NOMO-1 treated with dmso at 0.1 percent for 144 hours (cell line): ENCODE results near the gene ANK3.

Experiments
- DNase-seq: peaks from one replicate; lab custom pipeline; 2025; ENCODE audit not compliant: unreplicated experiment; lab: John Stamatoyannopoulos, UW

ANK3 gene

GRCh38 chr10:60414111-60414510, 24.4 kb upstream of the ANK3 start:
- DNase-seq = no peak

DNA sequence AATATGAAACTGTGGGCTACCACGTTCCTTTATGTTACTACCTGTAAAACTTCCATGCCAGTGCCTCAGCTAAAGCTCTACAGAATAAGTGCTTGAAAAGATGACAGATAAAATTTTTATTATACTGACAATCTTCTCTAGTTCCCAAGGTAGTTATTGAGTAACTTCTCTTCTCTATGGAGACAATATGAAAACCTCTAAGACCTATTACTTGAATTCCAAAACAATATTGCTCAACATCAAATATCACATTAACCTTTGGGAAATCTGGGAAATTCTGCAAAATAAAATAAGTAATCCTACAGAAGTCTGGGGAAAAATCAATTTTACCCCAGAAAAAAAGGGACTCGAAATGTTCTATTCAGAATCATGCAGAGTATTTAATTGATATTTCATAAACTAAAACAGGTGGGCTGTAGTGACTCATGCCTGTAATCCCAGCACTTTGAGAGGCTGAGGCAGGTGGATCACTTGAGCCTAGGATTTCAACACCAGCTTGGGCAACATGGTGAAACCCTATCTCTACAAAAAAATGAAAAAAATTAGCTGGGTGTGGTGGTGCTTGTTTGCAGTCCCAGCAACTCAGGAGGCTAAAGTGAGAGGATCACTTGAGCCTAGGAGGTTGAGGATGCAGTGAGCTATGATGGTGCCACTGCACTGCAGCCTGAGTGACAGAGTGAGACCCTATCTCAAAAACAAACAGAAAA, 23.8 kb upstream of the ANK3 start:
- no peak for DNase-seq

DNA sequence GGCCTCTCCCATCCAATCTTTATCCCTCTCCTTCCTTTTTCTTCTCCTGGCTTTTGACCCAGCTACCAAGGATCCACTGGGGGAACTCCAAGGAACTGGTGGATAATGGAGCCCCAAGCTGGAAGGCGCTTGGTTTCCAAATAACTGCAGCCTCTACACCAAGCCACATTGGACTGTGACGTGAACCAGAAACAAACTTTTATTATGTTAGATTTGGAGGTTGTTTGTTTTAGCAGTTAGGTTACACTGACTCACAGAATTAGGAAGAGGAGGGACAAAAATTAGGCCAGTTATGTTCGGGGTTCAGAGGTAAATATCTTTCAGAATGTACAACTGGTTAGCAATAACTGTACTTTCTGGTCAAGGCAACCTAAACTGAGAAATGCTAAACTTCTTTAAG, 21.3 kb upstream of the ANK3 start:
- no peak for DNase-seq

DNA sequence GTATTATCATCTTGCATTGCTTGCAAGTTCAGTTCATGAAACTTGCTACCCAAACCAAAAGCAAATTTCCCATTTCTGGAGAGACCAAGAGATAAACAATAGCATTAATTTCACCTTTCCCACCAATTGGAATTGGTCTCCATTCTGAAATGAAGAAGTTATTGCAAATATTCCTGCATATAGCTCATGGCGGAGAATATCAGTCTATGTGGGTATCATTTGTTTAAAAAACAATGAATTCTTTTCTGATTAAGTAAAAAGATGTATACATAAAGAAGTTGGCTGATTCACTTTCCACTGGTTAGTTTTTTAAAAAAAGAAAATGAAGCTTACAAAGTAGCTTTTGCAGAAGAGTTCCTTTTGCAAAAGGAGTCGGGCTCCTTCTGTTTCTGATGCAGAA, 19.5 kb upstream of the ANK3 start:
- DNase-seq = no peak

GRCh38 chr10:60406182-60406581, 16.5 kb upstream of the ANK3 start:
- DNase-seq = no peak

GRCh38 chr10:60405172-60405571, 15.5 kb upstream of the ANK3 start:
- DNase-seq = no peak

- DNase-seq = no peak
Observed at GRCh38 chr10:60403168-60403873, 13.6 kb upstream of the ANK3 start.

DNA sequence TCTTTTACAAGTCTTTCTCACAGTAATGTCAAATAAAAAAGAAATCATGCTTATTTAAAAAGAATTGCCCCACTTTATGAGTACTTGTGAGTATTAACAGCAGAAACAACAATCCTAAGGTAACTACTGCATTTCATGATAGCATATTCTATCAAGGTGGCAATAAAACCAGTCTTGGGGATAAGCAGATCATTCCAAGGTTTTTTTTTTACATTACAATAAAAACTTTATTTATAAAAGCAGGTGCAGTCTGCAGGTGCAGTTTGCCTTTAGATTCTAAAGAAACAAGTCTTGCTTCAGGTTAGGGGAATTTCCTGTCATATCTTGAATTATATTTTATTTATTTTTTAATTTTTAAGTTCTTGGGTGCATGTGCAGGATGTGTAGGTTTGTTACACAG, 10.7 kb upstream of the ANK3 start:
- DNase-seq = no peak

- no peak for DNase-seq
Observed at GRCh38 chr10:60399328-60399727, 9.7 kb upstream of the ANK3 start.

DNA sequence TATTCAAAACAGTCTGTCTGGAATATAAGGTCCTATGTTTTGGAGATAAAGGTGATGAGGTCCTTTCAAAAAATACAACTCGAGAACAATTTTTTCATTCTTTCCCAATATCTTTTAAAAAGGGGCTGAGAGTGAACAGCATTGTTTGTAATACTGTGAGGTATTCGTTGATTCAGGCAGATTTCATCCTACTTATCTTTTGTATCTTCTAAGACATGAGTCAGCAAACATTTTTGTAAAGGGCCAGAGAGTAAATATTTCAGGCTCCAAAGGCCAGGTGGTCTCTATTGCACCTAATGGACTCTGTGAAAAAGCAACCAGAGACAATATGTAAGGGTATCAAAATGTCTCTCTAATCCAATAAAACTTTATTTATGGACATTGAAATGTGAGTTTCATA, 8.1 kb upstream of the ANK3 start:
- DNase-seq = no peak

DNA sequence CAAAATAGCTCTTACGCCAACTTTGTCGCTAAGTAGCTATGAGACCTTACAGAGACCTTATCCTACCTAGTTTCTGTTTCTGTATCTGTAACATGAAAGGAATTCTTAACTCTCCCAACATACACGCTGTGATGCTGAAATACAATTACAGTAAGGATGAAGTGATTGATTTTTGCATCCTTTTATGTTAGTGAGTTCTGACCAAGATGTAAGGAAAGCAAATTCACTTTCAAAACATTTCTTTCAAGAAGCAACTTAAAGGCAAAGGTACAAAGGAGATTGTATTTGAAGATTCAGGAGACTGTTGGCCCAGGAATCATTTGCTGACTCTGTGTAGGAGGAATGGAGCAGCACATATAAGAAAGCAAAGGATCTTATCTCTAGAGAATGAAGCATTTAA, 7.1 kb upstream of the ANK3 start:
- DNase-seq = no peak

DNA sequence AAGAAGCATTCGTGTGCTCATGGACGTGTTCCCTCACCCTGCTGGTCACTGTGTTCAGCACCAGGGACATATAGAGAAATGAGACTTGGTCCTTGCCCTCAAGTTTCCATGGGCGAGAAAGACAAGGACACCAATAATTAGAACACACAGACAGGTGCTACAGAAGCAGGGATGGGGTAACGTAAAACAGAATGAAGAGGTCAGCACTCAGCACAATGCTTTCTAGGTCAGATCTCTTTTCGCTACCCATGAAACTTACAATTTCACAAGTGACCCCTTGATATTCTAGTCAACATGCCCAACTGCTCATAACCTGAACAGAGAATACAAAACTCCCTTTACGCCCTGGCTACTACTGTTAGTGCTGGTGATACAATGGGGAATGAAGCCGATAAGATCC, 6.0 kb upstream of the ANK3 start:
- DNase-seq = no peak

DNA sequence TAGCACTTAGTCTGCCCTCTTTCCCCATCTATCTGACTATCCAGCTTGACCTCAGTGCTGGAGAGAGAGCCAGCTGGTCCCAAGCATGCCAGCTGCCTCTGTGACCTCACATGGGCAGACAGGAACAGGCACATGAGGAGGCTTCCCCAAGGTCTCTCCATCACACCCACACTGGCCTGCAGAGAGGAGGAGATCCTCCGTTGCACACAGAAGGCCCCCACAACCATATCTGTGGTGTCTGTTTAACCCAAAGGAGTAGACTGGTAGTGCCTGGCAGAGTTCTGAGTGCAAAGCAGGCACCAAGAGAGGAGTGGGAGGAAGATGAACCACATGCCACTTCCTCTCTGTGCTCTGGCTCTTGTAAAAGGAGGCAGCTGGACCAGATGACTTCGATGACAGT, 4.8 kb upstream of the ANK3 start:
- DNase-seq = no peak

- no peak for DNase-seq
Observed at GRCh38 chr10:60390224-60390626, 550 bp upstream of the ANK3 start.

DNA sequence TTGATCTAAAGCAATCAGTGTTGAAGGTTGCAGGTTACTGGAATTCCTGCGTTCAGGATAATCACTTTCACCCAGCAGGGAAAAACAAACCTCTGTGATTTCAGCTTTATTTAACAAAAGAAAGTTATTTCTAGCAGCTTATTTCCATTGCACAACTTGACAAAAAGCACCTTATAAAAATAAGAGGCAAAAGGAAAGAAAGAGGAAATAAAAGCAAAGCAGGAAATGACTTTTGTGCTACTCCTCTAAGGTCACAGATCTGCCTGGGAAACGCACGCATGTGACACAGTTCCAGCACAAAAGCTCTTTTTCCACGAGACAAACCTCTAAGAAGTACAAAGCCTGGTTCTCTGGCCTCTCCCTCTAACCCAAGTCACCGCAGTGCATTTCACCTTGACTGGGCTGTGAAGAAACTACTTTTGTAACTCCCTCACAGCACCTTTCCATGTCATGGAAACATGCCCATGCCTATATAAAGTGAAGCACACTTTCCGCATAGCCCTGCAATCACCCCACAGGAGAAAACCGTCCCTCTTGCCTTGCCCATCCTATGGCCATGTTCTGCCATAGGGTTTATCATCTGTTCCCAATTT, 870 bp downstream of the ANK3 start:
- peak; percentile 12 for DNase-seq

- no peak for DNase-seq
Observed at GRCh38 chr10:60388116-60388625, 1.5 kb downstream of the ANK3 start.

DNA sequence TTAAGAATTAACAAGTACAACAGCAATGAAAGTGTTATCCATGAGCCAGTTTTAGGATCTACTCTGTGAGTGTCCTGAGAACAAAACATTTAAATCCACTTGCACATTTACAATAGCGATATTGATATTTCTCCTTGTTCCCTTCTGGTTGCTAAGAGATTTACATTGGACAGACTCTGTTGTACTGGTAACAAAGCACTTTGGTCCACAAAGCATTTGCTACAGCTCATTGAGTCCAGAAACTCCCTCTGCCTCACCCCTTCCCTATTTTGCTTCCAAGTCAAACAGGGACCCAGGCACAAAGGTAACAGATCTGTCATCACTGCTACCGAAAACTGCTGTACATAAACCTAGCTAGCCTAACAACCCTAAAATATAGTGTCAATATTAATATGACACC, 2.1 kb downstream of the ANK3 start:
- DNase-seq = no peak

GRCh38 chr10:60385399-60385738, 4.3 kb downstream of the ANK3 start:
- no peak for DNase-seq

- DNase-seq = no peak
Observed at GRCh38 chr10:60384708-60385398, 4.8 kb downstream of the ANK3 start.

GRCh38 chr10:60384011-60384410, 5.7 kb downstream of the ANK3 start:
- no peak for DNase-seq

DNA sequence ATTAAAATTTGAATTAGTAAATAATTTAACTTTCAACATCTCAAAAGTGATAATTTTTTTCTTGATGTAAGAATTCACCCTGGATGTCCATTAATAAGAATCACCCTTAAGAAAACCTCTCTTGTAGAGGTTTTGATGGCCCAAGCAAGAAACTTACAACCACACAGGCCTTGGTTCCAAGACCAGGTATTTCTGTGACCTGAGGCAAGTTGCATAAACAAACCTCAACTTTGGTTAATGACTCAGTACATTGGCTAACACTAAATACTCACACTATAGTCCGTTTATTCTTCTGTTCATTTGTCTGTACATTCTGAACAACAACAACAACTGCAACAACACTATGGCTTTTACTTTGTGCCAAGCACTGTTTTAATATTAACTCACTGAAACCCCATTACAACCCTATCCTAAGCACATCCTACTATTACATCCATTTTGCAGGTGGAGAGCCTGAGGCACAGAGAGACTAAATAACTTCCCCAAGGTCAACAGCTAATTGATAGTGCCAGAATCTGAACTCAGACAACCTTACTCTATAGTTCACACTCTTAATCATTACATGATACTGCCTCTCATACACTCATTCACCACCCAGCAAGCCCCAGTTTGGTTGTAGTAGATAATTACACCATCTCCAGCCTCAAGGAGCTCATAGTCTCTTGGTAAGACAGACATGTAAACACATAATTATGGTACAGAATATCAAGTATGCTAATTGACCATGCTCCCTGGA, 6.6 kb downstream of the ANK3 start:
- DNase-seq = no peak
